H9 (cell line): ENCODE measurements around the gene DUS4L. TPM values are rescaled to one million over a fixed set of nuclear protein-coding genes. Genes with fewer than 3 reads are reported as not detected.
A peak's percentile ranks its signal among the peaks of the same experiment; 100 is the strongest.

Source experiments
- DNase-seq: peaks from one replicate; pipeline ENCODE4 v3.0.0-alpha.2; 2017
- H2AFZ ChIP-seq: one replicate; pipeline ENCODE4 v1.6.1; 2013; ENCODE audit warnings: mild to moderate bottlenecking, low read length, control low read depth, moderate library complexity
- H2AK5ac ChIP-seq: 2 replicates; pipeline ENCODE4 v1.6.1; 2013; ENCODE audit warnings: low read length, control low read depth, mixed read lengths; ENCODE audit not compliant: insufficient read length
- H2BK120ac ChIP-seq: one replicate; pipeline ENCODE4 v1.6.1; 2013; ENCODE audit warnings: low read depth, mild to moderate bottlenecking, low read length, control low read depth, inconsistent platforms; ENCODE audit not compliant: poor library complexity, severe bottlenecking
- H2BK12ac ChIP-seq: 2 replicates; pipeline ENCODE4 v1.6.1; 2013; ENCODE audit warnings: low read length, control low read depth, mixed read lengths, low read depth; ENCODE audit not compliant: insufficient read length
- H2BK15ac ChIP-seq: 2 replicates; pipeline ENCODE4 v1.6.1; 2013; ENCODE audit warnings: low read depth, low read length, control low read depth
- H2BK20ac ChIP-seq: one replicate; pipeline ENCODE4 v1.6.1; 2013; ENCODE audit warnings: low read depth, mild to moderate bottlenecking, low read length, control low read depth, inconsistent platforms; ENCODE audit not compliant: poor library complexity, severe bottlenecking
- H2BK5ac ChIP-seq: 2 replicates; pipeline ENCODE4 v1.6.1; 2013; ENCODE audit warnings: low read length, control low read depth, mixed read lengths; ENCODE audit not compliant: insufficient read length
- H3K14ac ChIP-seq: 2 replicates; pipeline ENCODE4 v1.6.1; 2013; ENCODE audit warnings: low read length, control low read depth; ENCODE audit not compliant: insufficient read depth
- H3K18ac ChIP-seq: 2 replicates; pipeline ENCODE4 v1.6.1; 2013; ENCODE audit warnings: low read depth, mild to moderate bottlenecking, mixed read lengths, low read length, control low read depth; ENCODE audit not compliant: insufficient read length
- H3K23ac ChIP-seq: 2 replicates; pipeline ENCODE4 v1.6.1; 2013; ENCODE audit warnings: low read length, control low read depth, mixed read lengths, low read depth; ENCODE audit not compliant: insufficient read length
- H3K23me2 ChIP-seq: 2 replicates; pipeline ENCODE4 v1.6.1; 2013; ENCODE audit warnings: low read depth, mild to moderate bottlenecking, mixed read lengths, low read length, control low read depth; ENCODE audit not compliant: insufficient read length, poor library complexity, severe bottlenecking
- H3K27ac ChIP-seq: 2 replicates; pipeline ENCODE4 v1.5.1; 2013; ENCODE audit warnings: low read length, control low read depth, mixed read lengths, low read depth; ENCODE audit not compliant: insufficient read length
- H3K27me3 ChIP-seq: 2 replicates; pipeline ENCODE4 v1.6.1; 2013; ENCODE audit warnings: low read length, control low read depth, inconsistent platforms; ENCODE audit not compliant: insufficient read depth
- H3K4ac ChIP-seq: 2 replicates; pipeline ENCODE4 v1.6.1; 2013; ENCODE audit warnings: low read depth, mild to moderate bottlenecking, control low read depth, inconsistent platforms, low read length, moderate library complexity
- H3K4me1 ChIP-seq: 2 replicates; pipeline ENCODE4 v1.6.1; 2013; ENCODE audit warnings: low read length, control low read depth, inconsistent platforms; ENCODE audit not compliant: insufficient read depth
- H3K4me2 ChIP-seq: 2 replicates; pipeline ENCODE4 v1.6.1; 2013; ENCODE audit warnings: low read length, control low read depth, mixed read lengths; ENCODE audit not compliant: insufficient read length, insufficient read depth
- H3K56ac ChIP-seq: 2 replicates; pipeline ENCODE4 v1.6.1; 2013; ENCODE audit warnings: low read depth, mild to moderate bottlenecking, mixed read lengths, low read length, control low read depth; ENCODE audit not compliant: insufficient read length
- H3K79me1 ChIP-seq: 2 replicates; pipeline ENCODE4 v1.6.1; 2013; ENCODE audit warnings: low read depth, mild to moderate bottlenecking, moderate library complexity, low read length, control low read depth, inconsistent platforms; ENCODE audit not compliant: insufficient read depth, poor library complexity, severe bottlenecking
- H3K79me2 ChIP-seq: 2 replicates; pipeline ENCODE4 v1.6.1; 2013; ENCODE audit warnings: low read length, control low read depth, inconsistent platforms; ENCODE audit not compliant: insufficient read depth
- H3K9ac ChIP-seq: 2 replicates; pipeline ENCODE4 v1.6.1; 2013; ENCODE audit warnings: low read length, control low read depth, mixed read lengths; ENCODE audit not compliant: insufficient read length; ENCODE audit errors: extremely low read depth
- H3K9me3 ChIP-seq: one replicate; pipeline ENCODE4 v1.6.1; 2013; ENCODE audit warnings: low read depth, low read length, inconsistent platforms; ENCODE audit not compliant: control insufficient read depth
- H3T11ph ChIP-seq: one replicate; pipeline ENCODE4 v1.6.1; 2013; ENCODE audit warnings: mild to moderate bottlenecking, low read length, control low read depth, inconsistent platforms
- H4K20me1 ChIP-seq: one replicate; pipeline ENCODE4 v1.6.1; 2013; ENCODE audit not compliant: control insufficient read depth, insufficient read length, insufficient read depth
- H4K5ac ChIP-seq: 2 replicates; pipeline ENCODE4 v1.6.1; 2013; ENCODE audit warnings: low read depth, mild to moderate bottlenecking, mixed read lengths, low read length, control low read depth; ENCODE audit not compliant: insufficient read length
- H4K8ac ChIP-seq: replicated peaks from 2 replicates; pipeline ENCODE4 v1.6.1; 2013; ENCODE audit warnings: low read length, control low read depth, mixed read lengths, low read depth; ENCODE audit not compliant: insufficient read length
- H4K91ac ChIP-seq: 2 replicates; pipeline ENCODE4 v1.6.1; 2013; ENCODE audit warnings: low read depth, mild to moderate bottlenecking, moderate library complexity, mixed read lengths, low read length, control low read depth; ENCODE audit not compliant: insufficient read length
- H3K27ac Mint-ChIP-seq, 3 experiments: 2 replicates in 2 of 3; 3 replicates in 1 of 3; pipeline ENCODE4 v1.8.0; 2020 to 2021; ENCODE audit warnings: mixed read lengths in 3 of 3, mild to moderate bottlenecking in 1 of 3, moderate library complexity in 1 of 3
- H3K27me3 Mint-ChIP-seq: 2 replicates; pipeline ENCODE4 v1.8.0; 2021; ENCODE audit warnings: low read depth, mild to moderate bottlenecking, moderate library complexity, mixed read lengths
- H3K36me3 Mint-ChIP-seq, 3 experiments: 2 replicates in 2 of 3; 3 replicates in 1 of 3; pipeline ENCODE4 v1.8.0; 2020 to 2021; ENCODE audit warnings: low read depth in 3 of 3, mixed read lengths in 3 of 3; ENCODE audit not compliant: insufficient read depth in 1 of 3
- H3K4me1 Mint-ChIP-seq, 2 experiments: 2 replicates each; pipeline ENCODE4 v1.8.0; 2020; ENCODE audit warnings: mixed read lengths in 2 of 2
- H3K4me3 Mint-ChIP-seq, 2 experiments: 2 replicates in 1 of 2; 3 replicates in 1 of 2; pipeline ENCODE4 v1.8.0; 2020 to 2021; ENCODE audit warnings: mild to moderate bottlenecking in 2 of 2, mixed read lengths in 2 of 2, moderate library complexity in 1 of 2
- H3K9me3 Mint-ChIP-seq, 2 experiments: 2 replicates in 1 of 2; 3 replicates in 1 of 2; pipeline ENCODE4 v1.8.0; 2020; ENCODE audit warnings: mild to moderate bottlenecking in 2 of 2, mixed read lengths in 2 of 2, moderate library complexity in 1 of 2
- WGBS: extraction: QIAGEN DNeasy Blood & Tissue Kit; methylation state at CpG from one replicate; pipeline ENCODE4 v1.1.7; 2013; ENCODE audit warnings: missing lambda C conversion rate, low lambda C conversion rate, mixed read lengths; ENCODE audit not compliant: insufficient read length; ENCODE audit errors: extremely low coverage; 5-methylcytosine and 5-hydroxymethylcytosine counted together
- total RNA-seq: library from RNA; stranded (reverse); gene quantifications from 2 replicates; pipeline ENCODE4 v1.2.1, GENCODE V29; 2021
- TF ChIP-seq, protein P1 (sequence below): fragments of 200-600 bp; sonication (generic); conservative IDR thresholded peaks from 3 replicates; pipeline ENCODE4 v1.8.0; 2021; ENCODE audit warnings: antibody characterized with exemption, mild to moderate bottlenecking

Gene DUS4L
- total RNA-seq, 1 experiment from 2014 or later = 10.8 TPM

DNA sequence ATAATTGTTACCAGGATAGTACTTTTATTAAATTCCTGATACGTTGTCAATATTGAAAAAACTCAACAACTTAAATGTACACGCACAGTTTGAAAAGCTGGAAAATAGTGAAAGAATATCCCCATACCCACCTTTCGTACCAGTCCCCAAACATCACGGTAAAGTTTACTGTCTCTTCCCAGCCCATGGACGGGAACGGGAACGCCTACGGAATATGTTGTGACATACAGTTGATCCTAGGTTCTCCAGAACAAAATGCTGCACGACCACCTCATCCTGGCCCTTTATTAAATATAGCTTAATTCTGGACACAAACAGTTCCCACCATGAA lies 15.7 kb downstream of the DUS4L start:
- no peaks in the 10 kb centered on the region for H3K4me1 Mint-ChIP-seq
- Histone ChIP-seq H3K4me2 (peak overlapping the region; percentile 95), H2BK15ac (no peak overlapping the region), H4K5ac (no peak overlapping the region), H2AK5ac (no peak overlapping the region), H3K4me1 (no peaks in the 10 kb centered on the region), H3K4ac (no peak overlapping the region), H3K9ac (peak overlapping the region; percentile 84), H2BK20ac (no peak overlapping the region), H4K91ac (no peak overlapping the region), H3K23me2 (peaks cover 4% of the 10 kb centered on the region), H4K20me1 (no peaks in the 10 kb centered on the region), H3K79me2 (no peaks in the 10 kb centered on the region), H3K9me3 (no peaks in the 10 kb centered on the region), H3T11ph (no peak overlapping the region), H2BK5ac (no peak overlapping the region), H3K18ac (no peak overlapping the region), H3K23ac (no peak overlapping the region), H3K79me1 (no peaks in the 10 kb centered on the region), H4K8ac (no peak overlapping the region), H3K56ac (no peak overlapping the region), H3K27ac (no peak overlapping the region), H2AFZ (peak overlapping the region; percentile 93), H3K14ac (0 out of 2 replicates have a peak overlapping the region, but pooled peaks have one; percentile 94), H3K27me3 (no peaks in the 10 kb centered on the region), H2BK12ac (no peak overlapping the region), H2BK120ac (no peak overlapping the region)
- TF ChIP-seq, protein P1, sequence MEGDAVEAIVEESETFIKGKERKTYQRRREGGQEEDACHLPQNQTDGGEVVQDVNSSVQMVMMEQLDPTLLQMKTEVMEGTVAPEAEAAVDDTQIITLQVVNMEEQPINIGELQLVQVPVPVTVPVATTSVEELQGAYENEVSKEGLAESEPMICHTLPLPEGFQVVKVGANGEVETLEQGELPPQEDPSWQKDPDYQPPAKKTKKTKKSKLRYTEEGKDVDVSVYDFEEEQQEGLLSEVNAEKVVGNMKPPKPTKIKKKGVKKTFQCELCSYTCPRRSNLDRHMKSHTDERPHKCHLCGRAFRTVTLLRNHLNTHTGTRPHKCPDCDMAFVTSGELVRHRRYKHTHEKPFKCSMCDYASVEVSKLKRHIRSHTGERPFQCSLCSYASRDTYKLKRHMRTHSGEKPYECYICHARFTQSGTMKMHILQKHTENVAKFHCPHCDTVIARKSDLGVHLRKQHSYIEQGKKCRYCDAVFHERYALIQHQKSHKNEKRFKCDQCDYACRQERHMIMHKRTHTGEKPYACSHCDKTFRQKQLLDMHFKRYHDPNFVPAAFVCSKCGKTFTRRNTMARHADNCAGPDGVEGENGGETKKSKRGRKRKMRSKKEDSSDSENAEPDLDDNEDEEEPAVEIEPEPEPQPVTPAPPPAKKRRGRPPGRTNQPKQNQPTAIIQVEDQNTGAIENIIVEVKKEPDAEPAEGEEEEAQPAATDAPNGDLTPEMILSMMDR = no peak
- H3K4me3 Mint-ChIP-seq = peak overlapping the region; percentile 89 to 94
- DNase-seq = no peak
- no peaks in the 10 kb centered on the region for H3K27me3 Mint-ChIP-seq
- H3K9me3 Mint-ChIP-seq = no peaks in the 10 kb centered on the region
- WGBS = no CpG with 5 or more reads among the region's 9 CpGs
- peak overlapping the region; percentile 94 to 97 (median 95); a peak in 4 of 7 replicates for H3K27ac Mint-ChIP-seq
- H3K36me3 Mint-ChIP-seq = peaks cover 4 to 13% (median 6%) of the 10 kb centered on the region in 3 experiments; a peak in 5 of 7 replicates
